ENCODE data around the gene DEFB114. TPM values are rescaled to one million over a fixed set of nuclear protein-coding genes. Genes with fewer than 3 reads are reported as not detected.

DEFB114 gene
- total RNA-seq, 1 donor: not detected

DNA sequence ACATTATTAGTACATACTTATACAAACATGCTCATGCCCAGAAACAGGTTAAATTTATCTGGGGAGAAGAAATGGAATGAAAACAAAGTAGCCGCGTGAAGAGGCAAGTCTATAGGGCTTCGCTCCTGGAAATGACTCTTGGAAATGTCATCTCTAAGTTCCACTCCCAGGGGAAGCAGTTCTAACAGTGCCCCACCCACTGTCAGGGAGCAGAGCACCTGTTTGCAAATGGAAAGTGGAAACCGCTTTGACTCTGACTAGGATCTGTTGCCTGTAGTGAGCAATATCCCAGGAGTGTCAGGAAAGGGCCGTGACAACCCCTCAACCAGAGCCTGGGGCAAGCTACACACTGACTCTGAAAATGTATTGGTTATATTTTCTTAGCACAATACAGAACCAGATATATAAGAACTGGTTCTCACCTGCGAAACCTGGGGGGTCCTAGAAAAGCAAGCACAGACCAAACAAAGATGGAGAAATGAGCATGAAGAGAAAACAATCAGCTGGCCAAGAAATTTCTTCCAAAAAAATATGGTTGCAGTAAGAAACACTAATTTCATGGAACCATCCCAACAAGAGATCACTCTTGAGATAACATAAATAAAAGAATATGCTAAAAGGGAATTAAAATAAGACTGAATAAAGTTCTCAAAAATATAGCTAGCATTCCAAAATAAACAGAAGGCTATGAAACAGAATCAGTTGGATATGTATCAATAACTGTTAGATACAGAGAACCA lies 50.2 kb downstream of the DEFB114 start:
- no peak overlapping the region for H3K4me3 ChIP-seq (ENCODE audit: insufficient read depth, low read length)
- no peaks in the 10 kb centered on the region for H3K27me3 ChIP-seq (ENCODE audit: insufficient read depth, low read length)
- no peak for DNase-seq (ENCODE audit: insufficient read length, low spot score, missing footprints)
- H3K4me1 ChIP-seq (ENCODE audit: insufficient read depth, low read length): no peaks in the 10 kb centered on the region
- H4K20me1 ChIP-seq (ENCODE audit: insufficient read depth, low read length): no peaks in the 10 kb centered on the region
- H3K36me3 ChIP-seq (ENCODE audit: insufficient read depth, low read length): no peaks in the 10 kb centered on the region
- H3K9me3 ChIP-seq (ENCODE audit: low read depth, low read length): peaks cover 3% of the 10 kb centered on the region
- TF ChIP-seq, protein P1, sequence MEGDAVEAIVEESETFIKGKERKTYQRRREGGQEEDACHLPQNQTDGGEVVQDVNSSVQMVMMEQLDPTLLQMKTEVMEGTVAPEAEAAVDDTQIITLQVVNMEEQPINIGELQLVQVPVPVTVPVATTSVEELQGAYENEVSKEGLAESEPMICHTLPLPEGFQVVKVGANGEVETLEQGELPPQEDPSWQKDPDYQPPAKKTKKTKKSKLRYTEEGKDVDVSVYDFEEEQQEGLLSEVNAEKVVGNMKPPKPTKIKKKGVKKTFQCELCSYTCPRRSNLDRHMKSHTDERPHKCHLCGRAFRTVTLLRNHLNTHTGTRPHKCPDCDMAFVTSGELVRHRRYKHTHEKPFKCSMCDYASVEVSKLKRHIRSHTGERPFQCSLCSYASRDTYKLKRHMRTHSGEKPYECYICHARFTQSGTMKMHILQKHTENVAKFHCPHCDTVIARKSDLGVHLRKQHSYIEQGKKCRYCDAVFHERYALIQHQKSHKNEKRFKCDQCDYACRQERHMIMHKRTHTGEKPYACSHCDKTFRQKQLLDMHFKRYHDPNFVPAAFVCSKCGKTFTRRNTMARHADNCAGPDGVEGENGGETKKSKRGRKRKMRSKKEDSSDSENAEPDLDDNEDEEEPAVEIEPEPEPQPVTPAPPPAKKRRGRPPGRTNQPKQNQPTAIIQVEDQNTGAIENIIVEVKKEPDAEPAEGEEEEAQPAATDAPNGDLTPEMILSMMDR (IDR thresholded peaks at IDR 0.05; ENCODE audit: extremely low read depth, low read depth, low read length): no peak
- H3K27ac ChIP-seq (ENCODE audit: low read depth, low read length): no peak overlapping the region
- no peaks in the 10 kb centered on the region for H3K79me2 ChIP-seq (ENCODE audit: insufficient read depth, low read length)
- H2AFZ ChIP-seq (ENCODE audit: low read length): no peak overlapping the region
- H3K4me2 ChIP-seq (ENCODE audit: insufficient read depth, low read length): no peak overlapping the region

DNA sequence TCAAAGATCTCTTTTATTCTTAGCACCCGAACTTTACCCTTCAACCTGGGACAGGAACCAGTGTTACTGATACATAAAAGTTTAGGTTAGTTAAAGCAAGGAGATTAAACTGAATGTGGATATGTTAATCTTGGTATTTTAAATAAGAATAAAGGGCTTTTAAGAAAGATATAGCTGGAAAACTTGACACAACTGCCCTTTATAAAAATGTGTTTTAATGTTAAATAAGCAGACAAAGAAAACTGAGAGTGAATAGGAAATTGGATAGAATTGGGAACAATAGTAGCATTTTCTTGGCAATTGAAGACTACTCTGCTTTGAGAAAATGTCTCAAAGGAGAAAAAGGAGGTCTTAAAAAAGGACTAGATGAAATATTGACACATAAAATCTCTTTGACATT lies 51.8 kb downstream of the DEFB114 start:
- no peak overlapping the region for H3K4me2 ChIP-seq (ENCODE audit: insufficient read depth, low read length)
- peaks cover 3% of the 10 kb centered on the region for H3K9me3 ChIP-seq (ENCODE audit: low read depth, low read length)
- no peak overlapping the region for H3K27ac ChIP-seq (ENCODE audit: low read depth, low read length)
- no peaks in the 10 kb centered on the region for H4K20me1 ChIP-seq (ENCODE audit: insufficient read depth, low read length)
- no peaks in the 10 kb centered on the region for H3K27me3 ChIP-seq (ENCODE audit: insufficient read depth, low read length)
- no peak overlapping the region for H3K4me3 ChIP-seq (ENCODE audit: insufficient read depth, low read length)
- TF ChIP-seq, protein P1 (IDR thresholded peaks at IDR 0.05; ENCODE audit: extremely low read depth, low read depth, low read length): no peak
- no peaks in the 10 kb centered on the region for H3K4me1 ChIP-seq (ENCODE audit: insufficient read depth, low read length)
- no peak for DNase-seq (ENCODE audit: insufficient read length, low spot score, missing footprints)
- no peak overlapping the region for H2AFZ ChIP-seq (ENCODE audit: low read length)
- H3K79me2 ChIP-seq (ENCODE audit: insufficient read depth, low read length): no peaks in the 10 kb centered on the region
- H3K36me3 ChIP-seq (ENCODE audit: insufficient read depth, low read length): no peaks in the 10 kb centered on the region

DNA sequence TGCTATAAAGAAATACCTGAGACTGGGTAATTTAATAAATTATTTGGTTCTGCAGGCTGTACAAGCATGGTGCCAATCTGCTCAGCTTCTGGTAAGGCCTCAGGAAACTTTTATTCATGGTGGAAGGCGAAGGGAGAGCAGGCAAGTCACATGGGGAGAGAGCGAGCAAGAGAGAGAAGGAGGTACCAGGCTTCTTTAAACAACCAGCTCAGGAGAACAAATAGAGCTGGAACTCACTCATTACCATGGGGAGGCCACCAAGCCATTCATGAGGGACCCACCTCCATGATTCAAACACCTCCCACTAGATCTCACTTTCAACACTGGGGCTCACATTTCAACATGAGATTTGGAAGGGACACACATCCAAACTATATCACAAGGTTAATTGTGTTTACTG lies 52.7 kb downstream of the DEFB114 start:
- Histone ChIP-seq H4K20me1 (ENCODE audit: insufficient read depth, low read length) (no peaks in the 10 kb centered on the region), H3K4me1 (ENCODE audit: insufficient read depth, low read length) (no peaks in the 10 kb centered on the region), H3K4me2 (ENCODE audit: insufficient read depth, low read length) (no peak overlapping the region), H3K27ac (ENCODE audit: low read depth, low read length) (no peak overlapping the region), H3K27me3 (ENCODE audit: insufficient read depth, low read length) (no peaks in the 10 kb centered on the region), H3K4me3 (ENCODE audit: insufficient read depth, low read length) (no peak overlapping the region), H3K79me2 (ENCODE audit: insufficient read depth, low read length) (no peaks in the 10 kb centered on the region), H3K9me3 (ENCODE audit: low read depth, low read length) (peaks cover 3% of the 10 kb centered on the region), H2AFZ (ENCODE audit: low read length) (no peak overlapping the region), H3K36me3 (ENCODE audit: insufficient read depth, low read length) (no peaks in the 10 kb centered on the region)
- no peak for DNase-seq (ENCODE audit: insufficient read length, low spot score, missing footprints)
- TF ChIP-seq, protein P1 (IDR thresholded peaks at IDR 0.05; ENCODE audit: extremely low read depth, low read depth, low read length): no peak

Other genes starting within 250 kb of the DEFB114 start
- not detected in 2 replicates for gene CRISP3, start 219.8 kb downstream of the DEFB114 start, total RNA-seq
- gene PGK2, start 176.9 kb downstream of the DEFB114 start, total RNA-seq: not detected in 2 replicates
- gene CRISP1, start 97.6 kb downstream of the DEFB114 start, total RNA-seq: not detected in 2 replicates
- gene DEFB113, start 5.5 kb upstream of the DEFB114 start, total RNA-seq: not detected in 2 replicates
- gene DEFB110, start 57.8 kb upstream of the DEFB114 start, total RNA-seq: not detected in 2 replicates
- gene DEFB112, start 85.8 kb upstream of the DEFB114 start, total RNA-seq: not detected in 2 replicates